SU-DHL-6 (cell line): Measurements from ENCODE around the gene TSPAN33.

Source experiments
- CTCF ChIP-seq: fragments of 200-600 bp; sonication (generic); IDR thresholded peaks from one replicate; pipeline ENCODE4 v1.5.1; 2017; ENCODE audit warnings: antibody characterized with exemption, mild to moderate bottlenecking, low read length, moderate library complexity; ENCODE audit not compliant: insufficient read depth, poor library complexity, severe bottlenecking
- EZH2phosphoT487 ChIP-seq: fragments of 200-600 bp; sonication (generic), shearing (Covaris generic); conservative IDR thresholded peaks from 2 replicates; pipeline ENCODE4 v1.6.1; 2018; ENCODE audit warnings: mild to moderate bottlenecking, antibody characterized with exemption, low read length, moderate library complexity, mixed read lengths

- TF ChIP-seq CTCF, result no peak
- TF ChIP-seq EZH2phosphoT487, result no peak
Measured at GRCh38 chr7:129212596-129212995, 68.1 kb downstream of the TSPAN33 start.
